Glomerular visceral epithelial cell (primary cell): ENCODE data around the gene GALNT9.
"Not testable (repeated sequence)": the region's sequence is repeated elsewhere in the genome, so short reads cannot be mapped to it uniquely, and the experiment has no call there.

ENCODE experiments used
- DNase-seq: peaks from one replicate; pipeline ENCODE4 v3.0.0-alpha.2; 2016; ENCODE audit errors: extremely low spot score

The GALNT9 gene

GRCh38 chr12:132358241-132359225, 29.1 kb upstream of the GALNT9 start:
- DNase-seq, result not testable (repeated sequence)

- no peak for DNase-seq
Observed at GRCh38 chr12:132357623-132358186, 28.3 kb upstream of the GALNT9 start.

- peak; percentile 62 for DNase-seq
Observed at GRCh38 chr12:132356691-132357622, 27.6 kb upstream of the GALNT9 start.

GRCh38 chr12:132355742-132356681, 26.6 kb upstream of the GALNT9 start:
- no peak for DNase-seq

- DNase-seq, result no peak
Observed at GRCh38 chr12:132354982-132355680, 25.7 kb upstream of the GALNT9 start.

- DNase-seq, result no peak
Observed at GRCh38 chr12:132354211-132354981, 25.0 kb upstream of the GALNT9 start.

GRCh38 chr12:132353811-132354210, 24.4 kb upstream of the GALNT9 start:
- DNase-seq, result no peak

GRCh38 chr12:132352896-132353800, 23.8 kb upstream of the GALNT9 start:
- no peak for DNase-seq

- DNase-seq, result no peak
Observed at GRCh38 chr12:132351751-132352495, 22.5 kb upstream of the GALNT9 start.

GRCh38 chr12:132349501-132350131, 20.2 kb upstream of the GALNT9 start:
- DNase-seq, result no peak

- DNase-seq, result no peak
Observed at GRCh38 chr12:132348176-132348575, 18.8 kb upstream of the GALNT9 start.

GRCh38 chr12:132347176-132347855, 17.9 kb upstream of the GALNT9 start:
- DNase-seq, result no peak

GRCh38 chr12:132346471-132347175, 17.2 kb upstream of the GALNT9 start:
- no peak for DNase-seq

- no peak for DNase-seq
Observed at GRCh38 chr12:132345561-132346200, 16.3 kb upstream of the GALNT9 start.

GRCh38 chr12:132345126-132345525, 15.7 kb upstream of the GALNT9 start:
- DNase-seq, result no peak
